ENCODE measurements around the gene MEGF6.
A peak's percentile ranks its signal among the peaks of the same experiment; 100 is the strongest.

The MEGF6 gene

DNA sequence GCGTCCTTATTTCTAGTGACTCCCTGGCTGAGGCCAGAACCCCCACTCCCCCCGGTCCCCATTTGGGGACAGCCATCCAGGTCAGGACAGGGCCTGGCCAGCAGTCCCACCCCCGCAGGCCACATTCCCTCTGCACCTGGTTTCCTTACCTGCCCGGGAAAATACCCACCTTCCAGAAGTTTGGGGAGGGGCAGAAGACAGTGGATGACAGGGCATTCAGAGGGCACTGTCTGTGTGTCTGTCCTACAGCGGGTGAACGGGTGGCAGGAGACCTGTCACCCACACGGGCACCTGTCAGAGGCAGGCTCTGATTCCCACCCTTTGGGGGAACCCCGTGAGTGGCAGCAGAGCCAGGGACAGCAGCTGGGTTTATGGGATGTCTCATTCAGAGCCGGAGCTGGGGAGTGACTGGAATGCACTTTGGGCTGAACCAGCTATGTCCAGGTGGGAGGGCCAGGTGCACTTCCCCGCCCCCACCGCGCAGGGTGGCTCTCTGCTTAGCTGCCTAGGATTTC is 154.8 kb downstream of the MEGF6 start:
- Histone ChIP-seq H3K27ac (ENCODE audit: low read length, poor library complexity, severe bottlenecking) (no peak overlapping the region), H2BK12ac (ENCODE audit: low read length in 2 of 2) (no peak overlapping the region)
- DNase-seq = no peak

GRCh38 chr1:3455670-3456448 is 155.4 kb downstream of the MEGF6 start:
- Histone ChIP-seq H3K36me3 (ENCODE audit: control insufficient read depth in 1 of 2, insufficient read depth in 2 of 2, low read depth in 1 of 2, low read length in 2 of 2) (no peaks in the 10 kb centered on the region), H3K14ac (ENCODE audit: low read length in 2 of 2) (no peak overlapping the region)

More for the DNA sequence above, 154.8 kb downstream of the MEGF6 start:
- no peak overlapping the region for H2BK5ac ChIP-seq (ENCODE audit: low read depth, low read length, poor library complexity, severe bottlenecking)
- H3K4me2 ChIP-seq (ENCODE audit: low read length, poor library complexity, severe bottlenecking) = no peak overlapping the region
- H3K4me1 ChIP-seq (ENCODE audit: control insufficient read depth, insufficient read depth, low read depth, low read length) = peaks cover 48% of the 10 kb centered on the region
- H2AFZ ChIP-seq (ENCODE audit: low read depth, low read length) = no peak overlapping the region
- no peaks in the 10 kb centered on the region for H3K36me3 ChIP-seq (ENCODE audit: control insufficient read depth in 1 of 2, insufficient read depth in 2 of 2, low read depth in 1 of 2, low read length in 2 of 2)
- peaks cover 41 to 89% of the 10 kb centered on the region in 2 experiments for H3K27me3 ChIP-seq (ENCODE audit: control insufficient read depth in 1 of 2, insufficient read depth in 1 of 2, low read length in 2 of 2)
- no peak overlapping the region for H3K9ac ChIP-seq (ENCODE audit: low read length)
- H3K4me3 ChIP-seq (ENCODE audit: insufficient read depth in 1 of 2, low read depth in 1 of 2, low read length in 2 of 2) = no peak overlapping the region
- H3K4ac ChIP-seq (ENCODE audit: low read depth in 1 of 2, low read length in 2 of 2) = no peak overlapping the region
- no peak overlapping the region for H3K18ac ChIP-seq (ENCODE audit: low read depth in 1 of 2, low read length in 2 of 2)
- no peak overlapping the region for H3K14ac ChIP-seq (ENCODE audit: low read length in 2 of 2)
- H2BK120ac ChIP-seq (ENCODE audit: low read depth, low read length) = no peak overlapping the region
- WGBS = 91% methylated on average over 11 of the region's 12 CpGs
- no peaks in the 10 kb centered on the region for H3K79me1 ChIP-seq (replicated peaks; ENCODE audit: low read length, poor library complexity, severe bottlenecking)
- no peak overlapping the region for H2BK15ac ChIP-seq (ENCODE audit: low read depth, poor library complexity, severe bottlenecking)
- H3K9me3 ChIP-seq (ENCODE audit: control insufficient read depth, low read length) = no peaks in the 10 kb centered on the region
- no peak overlapping the region for H3K23ac ChIP-seq (ENCODE audit: low read length in 2 of 2)
- H2AK5ac ChIP-seq (ENCODE audit: low read length, severe bottlenecking) = no peak overlapping the region
- no peak overlapping the region for H4K91ac ChIP-seq (ENCODE audit: low read length)
- H4K8ac ChIP-seq (ENCODE audit: low read length) = no peak overlapping the region

DNA sequence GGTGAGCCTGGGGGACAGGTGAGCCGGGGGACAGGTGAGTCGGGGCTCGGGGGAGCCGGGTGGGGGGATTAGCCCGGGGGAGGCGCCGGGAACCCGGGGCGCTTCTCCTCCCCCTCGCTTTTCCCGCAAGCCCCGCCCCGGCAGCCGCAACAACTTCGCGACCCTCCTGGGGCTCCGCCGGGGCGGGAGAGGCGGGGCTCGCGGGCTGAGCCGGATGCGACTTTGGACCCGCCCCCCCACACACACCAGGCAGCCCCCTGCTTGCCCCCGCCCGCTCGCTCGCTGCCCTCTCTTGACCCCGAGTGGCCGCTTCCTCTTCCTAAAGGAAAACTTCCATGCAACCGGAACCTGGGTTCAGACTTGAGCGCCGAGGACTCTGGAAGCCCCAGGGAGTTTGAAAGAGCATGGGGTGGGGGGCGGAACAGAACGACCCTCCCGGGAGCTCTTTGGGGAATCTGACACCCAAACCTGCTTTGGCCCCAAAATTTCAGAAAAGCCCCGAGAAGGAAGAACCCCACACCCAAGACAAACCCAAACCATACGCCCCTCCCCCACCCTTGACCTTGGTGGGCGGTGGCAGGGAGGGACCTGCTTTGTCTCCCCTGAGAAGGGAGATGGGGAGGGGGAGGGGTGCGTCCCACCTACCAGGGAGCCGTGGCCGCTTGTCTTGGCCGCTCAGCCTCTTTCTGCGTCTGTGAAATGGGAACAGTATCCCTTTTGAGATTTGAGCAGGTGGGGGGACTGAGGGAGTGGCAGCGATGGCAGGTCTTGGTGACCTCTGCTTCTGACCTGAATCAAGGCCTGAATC is 156.3 kb downstream of the MEGF6 start:
- Histone ChIP-seq H3K9me3 (ENCODE audit: control insufficient read depth, low read length) (peaks cover 4% of the 10 kb centered on the region), H3K4me1 (ENCODE audit: control insufficient read depth, insufficient read depth, low read depth, low read length) (peaks cover 35% of the 10 kb centered on the region), H4K8ac (ENCODE audit: low read length) (no peak overlapping the region), H2BK5ac (ENCODE audit: low read depth, low read length, poor library complexity, severe bottlenecking) (no peak overlapping the region), H3K36me3 (ENCODE audit: control insufficient read depth in 1 of 2, insufficient read depth in 2 of 2, low read depth in 1 of 2, low read length in 2 of 2) (no peaks in the 10 kb centered on the region), H2BK15ac (ENCODE audit: low read depth, poor library complexity, severe bottlenecking) (peak overlapping the region; percentile 71), H4K91ac (ENCODE audit: low read length) (peak overlapping the region; percentile 85), H3K4ac (ENCODE audit: low read depth in 1 of 2, low read length in 2 of 2) (peak overlapping the region in 1 of 2 experiments; percentile 27), H3K4me3 (ENCODE audit: insufficient read depth in 1 of 2, low read depth in 1 of 2, low read length in 2 of 2) (peak overlapping the region in 1 of 2 experiments; percentile 52), H3K79me1 (replicated peaks; ENCODE audit: low read length, poor library complexity, severe bottlenecking) (no peaks in the 10 kb centered on the region), H3K18ac (ENCODE audit: low read depth in 1 of 2, low read length in 2 of 2) (peak overlapping the region; percentile 61 to 71), H2BK12ac (ENCODE audit: low read length in 2 of 2) (peak overlapping the region; percentile 1 to 21), H3K27ac (ENCODE audit: low read length, poor library complexity, severe bottlenecking) (no peak overlapping the region), H3K27me3 (ENCODE audit: control insufficient read depth in 1 of 2, insufficient read depth in 1 of 2, low read length in 2 of 2) (peaks cover 47 to 88% of the 10 kb centered on the region in 2 experiments), H3K23ac (ENCODE audit: low read length in 2 of 2) (no peak overlapping the region), H2BK120ac (ENCODE audit: low read depth, low read length) (peak overlapping the region; percentile 24), H3K14ac (ENCODE audit: low read length in 2 of 2) (no peak overlapping the region), H2AFZ (ENCODE audit: low read depth, low read length) (no peak overlapping the region), H3K9ac (ENCODE audit: low read length) (no peak overlapping the region), H3K4me2 (ENCODE audit: low read length, poor library complexity, severe bottlenecking) (peak overlapping the region; percentile 86), H2AK5ac (ENCODE audit: low read length, severe bottlenecking) (no peak overlapping the region)
- 10% methylated on average over 17 of the region's 46 CpGs for WGBS
- peak; percentile 14 for DNase-seq

More at GRCh38 chr1:3455670-3456448, 155.4 kb downstream of the MEGF6 start:
- 94% methylated on average over 11 of the region's 18 CpGs for WGBS
- H3K18ac ChIP-seq (ENCODE audit: low read depth in 1 of 2, low read length in 2 of 2) = no peak overlapping the region
- H3K79me1 ChIP-seq (replicated peaks; ENCODE audit: low read length, poor library complexity, severe bottlenecking) = no peaks in the 10 kb centered on the region
- no peak overlapping the region for H3K4me2 ChIP-seq (ENCODE audit: low read length, poor library complexity, severe bottlenecking)
- H3K4me1 ChIP-seq (ENCODE audit: control insufficient read depth, insufficient read depth, low read depth, low read length) = peaks cover 43% of the 10 kb centered on the region
- H2BK120ac ChIP-seq (ENCODE audit: low read depth, low read length) = no peak overlapping the region
- H2BK5ac ChIP-seq (ENCODE audit: low read depth, low read length, poor library complexity, severe bottlenecking) = no peak overlapping the region
- no peak for DNase-seq
- no peak overlapping the region for H3K4me3 ChIP-seq (ENCODE audit: insufficient read depth in 1 of 2, low read depth in 1 of 2, low read length in 2 of 2)
- no peak overlapping the region for H3K9ac ChIP-seq (ENCODE audit: low read length)
- H3K27ac ChIP-seq (ENCODE audit: low read length, poor library complexity, severe bottlenecking) = no peak overlapping the region
- no peak overlapping the region for H2BK12ac ChIP-seq (ENCODE audit: low read length in 2 of 2)
- no peak overlapping the region for H4K8ac ChIP-seq (ENCODE audit: low read length)
- H4K91ac ChIP-seq (ENCODE audit: low read length) = peak overlapping the region; percentile 43
- no peak overlapping the region for H2AFZ ChIP-seq (ENCODE audit: low read depth, low read length)
- H2AK5ac ChIP-seq (ENCODE audit: low read length, severe bottlenecking) = no peak overlapping the region
- peaks cover 46 to 88% of the 10 kb centered on the region in 2 experiments for H3K27me3 ChIP-seq (ENCODE audit: control insufficient read depth in 1 of 2, insufficient read depth in 1 of 2, low read length in 2 of 2)
- peak overlapping the region; percentile 37 for H2BK15ac ChIP-seq (ENCODE audit: low read depth, poor library complexity, severe bottlenecking)
- no peak overlapping the region for H3K4ac ChIP-seq (ENCODE audit: low read depth in 1 of 2, low read length in 2 of 2)
- no peak overlapping the region for H3K23ac ChIP-seq (ENCODE audit: low read length in 2 of 2)
- H3K9me3 ChIP-seq (ENCODE audit: control insufficient read depth, low read length) = no peaks in the 10 kb centered on the region
